H1 (cell line): Measurements from ENCODE around the gene CIAO3. TPM values are rescaled to one million over a fixed set of nuclear protein-coding genes. Genes with fewer than 3 reads are reported as not detected.

Experiments used
- ATF2 ChIP-seq: IDR thresholded peaks from 2 replicates; pipeline ENCODE4 v1.6.1; 2012; ENCODE audit warnings: low read length, inconsistent platforms
- BCL11A ChIP-seq, 2 experiments: IDR thresholded peaks; one replicate each; pipeline ENCODE4 v1.6.1; 2011; ENCODE audit warnings: low read depth in 2 of 2, low read length in 2 of 2, mild to moderate bottlenecking in 2 of 2
- BRCA1 ChIP-seq: IDR thresholded peaks from 2 replicates; pipeline ENCODE4 v1.6.1; 2012; ENCODE audit warnings: low read depth, low read length, improper control_type of control experiment
- CBX5 ChIP-seq: fragments of 300-800, 300-1000 bp; sonication (generic); IDR thresholded peaks from 2 replicates; pipeline ENCODE4 v1.7.1; 2016; ENCODE audit warnings: antibody characterized with exemption, low read length, low read depth
- CHD2 ChIP-seq: IDR thresholded peaks from 2 replicates; pipeline ENCODE4 v1.6.1; 2012; ENCODE audit warnings: low read length, improper control_type of control experiment
- CREB1 ChIP-seq: IDR thresholded peaks from 2 replicates; pipeline ENCODE4 v1.6.1; 2012; ENCODE audit warnings: inconsistent platforms
- CTBP2 ChIP-seq: IDR thresholded peaks from 2 replicates; pipeline ENCODE4 v1.7.0; 2011; ENCODE audit warnings: borderline replicate concordance, mild to moderate bottlenecking, moderate library complexity, mixed read lengths, low read length; ENCODE audit not compliant: insufficient read depth, insufficient read length
- EZH2 ChIP-seq: fragments of 200-600 bp; sonication (generic); IDR thresholded peaks from 2 replicates; pipeline ENCODE4 v1.7.1; 2012; ENCODE audit warnings: low read depth, mild to moderate bottlenecking, moderate library complexity, low read length, inconsistent platforms; ENCODE audit not compliant: severe bottlenecking
- FOSL1 ChIP-seq: IDR thresholded peaks from 2 replicates; pipeline ENCODE4 v1.6.1; 2011; ENCODE audit warnings: mild to moderate bottlenecking, low read depth, low read length, moderate library complexity; ENCODE audit not compliant: insufficient read depth
- HDAC2 ChIP-seq, 2 experiments: fragments of 300-600 bp in 1 of 2; sonication (generic) in 1 of 2; IDR thresholded peaks; 2 replicates each; pipeline ENCODE4 v1.6.1; 2011 to 2012; ENCODE audit warnings: low read depth in 2 of 2, low read length in 2 of 2, mild to moderate bottlenecking in 2 of 2, moderate library complexity in 2 of 2, borderline replicate concordance in 1 of 2, inconsistent platforms in 1 of 2
- HDAC6 ChIP-seq: IDR thresholded peaks from one replicate; pipeline ENCODE4 v1.7.1; 2012; ENCODE audit warnings: low read depth, mild to moderate bottlenecking, inconsistent platforms, low read length, moderate library complexity
- KDM1A ChIP-seq: fragments of 200-600, 300-600 bp; sonication (generic); IDR thresholded peaks from 2 replicates; pipeline ENCODE4 v1.7.1; 2016; ENCODE audit warnings: mild to moderate bottlenecking, low read length, borderline replicate concordance
- MAX ChIP-seq: IDR thresholded peaks from 2 replicates; pipeline ENCODE4 v1.6.1; 2012; ENCODE audit warnings: inconsistent platforms
- NANOG ChIP-seq: IDR thresholded peaks from 2 replicates; pipeline ENCODE4 v1.6.1; 2011; ENCODE audit warnings: low read length, low read depth, mild to moderate bottlenecking, inconsistent platforms; ENCODE audit not compliant: insufficient read depth, poor library complexity, severe bottlenecking
- POLR2A ChIP-seq, 2 experiments: IDR thresholded peaks; 1 replicate in 1 of 2; 2 replicates in 1 of 2; pipeline ENCODE4 v1.6.1; 2011; ENCODE audit warnings: low read depth in 2 of 2, low read length in 2 of 2, mild to moderate bottlenecking in 2 of 2; ENCODE audit errors: control extremely low read depth in 1 of 2
- RXRA ChIP-seq: IDR thresholded peaks from 2 replicates; pipeline ENCODE4 v1.6.1; 2011; ENCODE audit warnings: low read depth, mild to moderate bottlenecking, low read length, moderate library complexity; ENCODE audit not compliant: insufficient read depth
- SIN3A ChIP-seq, 2 experiments: IDR thresholded peaks in 1 of 2; conservative IDR thresholded peaks in 1 of 2; 2 replicates each; pipeline ENCODE4 v1.6.1; 2011 to 2012; ENCODE audit warnings: low read length in 2 of 2, improper control_type of control experiment in 1 of 2, low read depth in 1 of 2, mild to moderate bottlenecking in 1 of 2
- SP1 ChIP-seq: IDR thresholded peaks from 2 replicates; pipeline ENCODE4 v1.6.1; 2011; ENCODE audit warnings: low read depth, low read length
- SP4 ChIP-seq: IDR thresholded peaks from 2 replicates; pipeline ENCODE4 v1.6.1; 2012; ENCODE audit warnings: low read length, inconsistent platforms
- USF2 ChIP-seq: IDR thresholded peaks from 2 replicates; pipeline ENCODE4 v1.6.1; 2011; ENCODE audit warnings: low read length, improper control_type of control experiment
- polyA plus RNA-seq, 7 experiments: library from polyadenylated mRNA; depleted of rRNA in 3 of 7; stranded (reverse) in 5 of 7; unstranded in 2 of 7; fragments of >200 nt in 5 of 7; fragments of 200-250 nt in 2 of 7; gene quantifications; 1 replicate in 5 of 7; 2 replicates in 1 of 7; 4 replicates in 1 of 7; pipeline versions ENCODE4 v1.2.1 to v1.2.3, GENCODE V29; 2011 to 2013; ENCODE audit warnings: missing spikeins in 2 of 7, mixed read lengths in 2 of 7
- total RNA-seq: library from RNA; stranded (reverse); fragmentation: NEBNext Ultra II Directional; extraction: Animal tissue kit (Norgen Biotek cat#: 25700); gene quantifications from 2 replicates; pipeline ENCODE4 v1.2.1, GENCODE V29; 2021

CIAO3 gene
- total and polyA plus RNA-seq, 2 of the 8 experiments (the other 6 are each of a cell fraction or from before 2014, with no cell fraction given) = 20.0 to 20.4 TPM

GRCh38 chr16:700684-701584, 39.9 kb downstream of the CIAO3 start (continued):
- TF ChIP-seq FOSL1 (no peak), ATF2 (no peak), RXRA (no peak), POLR2A (IDR thresholded peaks at IDR 0.05; ENCODE audit: control extremely low read depth in 1 of 2, low read depth in 2 of 2, low read length in 2 of 2) (no peak), HDAC2 (IDR thresholded peaks at IDR 0.05; ENCODE audit: borderline replicate concordance in 1 of 2, low read depth in 2 of 2, low read length in 2 of 2) (0 out of 4 replicates have a peak, but pooled peaks have one; percentile 37 to 40), CHD2 (no peak), CBX5 (no peak), USF2 (no peak), CREB1 (no peak), BRCA1 (no peak), CTBP2 (no peak), KDM1A (no peak), SP4 (no peak), BCL11A (IDR thresholded peaks at IDR 0.05; ENCODE audit: low read depth in 2 of 2, low read length in 2 of 2) (no peak), HDAC6 (no peak), NANOG (no peak), EZH2 (peak; percentile 56), MAX (peak; percentile 67), SP1 (no peak), SIN3A (conservative IDR thresholded peaks at IDR 0.05 in 1 of 2, IDR thresholded peaks at IDR 0.05 in 1 of 2; ENCODE audit: low read depth in 1 of 2, low read length in 2 of 2) (peak; percentile 95)
